ENCODE measurements around the gene ZNF236. TPM values are rescaled to one million over a fixed set of nuclear protein-coding genes. Genes with fewer than 3 reads are reported as not detected.

The ZNF236 gene
- total RNA-seq, 6 experiments from 2014 or later = 6.3 to 10.4 (median 8.1) TPM

DNA sequence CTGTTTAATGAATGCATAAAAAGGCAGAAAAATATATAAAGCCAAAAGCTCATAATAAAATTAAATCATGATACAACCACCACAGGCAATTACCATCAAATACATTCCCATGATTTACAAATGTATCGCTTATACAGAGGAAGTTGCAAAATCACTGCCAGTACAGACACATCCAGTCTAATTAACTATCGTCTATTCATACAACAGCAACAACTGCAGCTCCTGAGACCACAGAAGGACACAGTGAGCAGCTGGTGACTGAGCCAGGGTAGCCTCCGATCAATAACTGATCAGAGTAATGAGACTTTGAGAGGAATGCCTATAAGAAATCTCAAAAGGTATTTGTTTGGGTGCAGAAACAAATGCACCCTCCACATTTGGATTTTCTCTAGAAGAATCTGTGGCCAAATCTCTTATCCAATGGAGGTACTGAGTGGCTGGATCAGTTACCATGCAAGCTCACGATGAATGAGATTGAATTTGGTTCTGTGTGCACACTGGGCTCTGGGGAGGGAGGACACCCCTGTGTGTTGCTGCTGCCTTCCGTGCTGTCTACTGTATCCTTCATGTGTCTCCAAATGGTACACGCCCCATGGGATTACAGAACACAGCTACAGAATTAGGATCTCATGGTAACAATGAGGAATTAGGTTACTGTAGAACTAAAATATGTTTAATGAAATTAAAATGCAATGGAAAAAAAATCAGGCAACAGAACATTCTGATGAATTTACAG is 190.6 kb downstream of the ZNF236 start:
- no peaks in the 10 kb centered on the region for H3K36me3 Mint-ChIP-seq (ENCODE audit: low read depth)
- H3K27me3 Mint-ChIP-seq (ENCODE audit: insufficient read depth) = peaks cover 15% of the 10 kb centered on the region
- TF ChIP-seq, protein P1, sequence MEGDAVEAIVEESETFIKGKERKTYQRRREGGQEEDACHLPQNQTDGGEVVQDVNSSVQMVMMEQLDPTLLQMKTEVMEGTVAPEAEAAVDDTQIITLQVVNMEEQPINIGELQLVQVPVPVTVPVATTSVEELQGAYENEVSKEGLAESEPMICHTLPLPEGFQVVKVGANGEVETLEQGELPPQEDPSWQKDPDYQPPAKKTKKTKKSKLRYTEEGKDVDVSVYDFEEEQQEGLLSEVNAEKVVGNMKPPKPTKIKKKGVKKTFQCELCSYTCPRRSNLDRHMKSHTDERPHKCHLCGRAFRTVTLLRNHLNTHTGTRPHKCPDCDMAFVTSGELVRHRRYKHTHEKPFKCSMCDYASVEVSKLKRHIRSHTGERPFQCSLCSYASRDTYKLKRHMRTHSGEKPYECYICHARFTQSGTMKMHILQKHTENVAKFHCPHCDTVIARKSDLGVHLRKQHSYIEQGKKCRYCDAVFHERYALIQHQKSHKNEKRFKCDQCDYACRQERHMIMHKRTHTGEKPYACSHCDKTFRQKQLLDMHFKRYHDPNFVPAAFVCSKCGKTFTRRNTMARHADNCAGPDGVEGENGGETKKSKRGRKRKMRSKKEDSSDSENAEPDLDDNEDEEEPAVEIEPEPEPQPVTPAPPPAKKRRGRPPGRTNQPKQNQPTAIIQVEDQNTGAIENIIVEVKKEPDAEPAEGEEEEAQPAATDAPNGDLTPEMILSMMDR (IDR thresholded peaks at IDR 0.05) = no peak
- H3K4me1 Mint-ChIP-seq (ENCODE audit: low read depth) = no peaks in the 10 kb centered on the region
- DNase-seq = no peak
- no peaks in the 10 kb centered on the region for H3K9me3 Mint-ChIP-seq
- H3K27ac Mint-ChIP-seq = no peak overlapping the region
- no peak overlapping the region for H3K4me3 Mint-ChIP-seq

- H3K27ac Mint-ChIP-seq = no peak overlapping the region
- no peak for DNase-seq
- no peaks in the 10 kb centered on the region for H3K4me1 Mint-ChIP-seq (ENCODE audit: low read depth)
- H3K9me3 Mint-ChIP-seq = no peaks in the 10 kb centered on the region
- peaks cover 15% of the 10 kb centered on the region for H3K27me3 Mint-ChIP-seq (ENCODE audit: insufficient read depth)
- H3K36me3 Mint-ChIP-seq (ENCODE audit: low read depth) = no peaks in the 10 kb centered on the region
- H3K4me3 Mint-ChIP-seq = no peak overlapping the region
- TF ChIP-seq, protein P1 (IDR thresholded peaks at IDR 0.05) = no peak
Observed at GRCh38 chr18:77013811-77014521, 191.6 kb downstream of the ZNF236 start.

GRCh38 chr18:77014538-77014937 is 192.2 kb downstream of the ZNF236 start:
- H3K27ac Mint-ChIP-seq = no peak overlapping the region
- peaks cover 18% of the 10 kb centered on the region for H3K27me3 Mint-ChIP-seq (ENCODE audit: insufficient read depth)
- H3K36me3 Mint-ChIP-seq (ENCODE audit: low read depth) = no peaks in the 10 kb centered on the region
- DNase-seq = no peak
- no peaks in the 10 kb centered on the region for H3K9me3 Mint-ChIP-seq
- H3K4me3 Mint-ChIP-seq = no peak overlapping the region
- H3K4me1 Mint-ChIP-seq (ENCODE audit: low read depth) = no peaks in the 10 kb centered on the region
- TF ChIP-seq, protein P1 (IDR thresholded peaks at IDR 0.05) = no peak

DNA sequence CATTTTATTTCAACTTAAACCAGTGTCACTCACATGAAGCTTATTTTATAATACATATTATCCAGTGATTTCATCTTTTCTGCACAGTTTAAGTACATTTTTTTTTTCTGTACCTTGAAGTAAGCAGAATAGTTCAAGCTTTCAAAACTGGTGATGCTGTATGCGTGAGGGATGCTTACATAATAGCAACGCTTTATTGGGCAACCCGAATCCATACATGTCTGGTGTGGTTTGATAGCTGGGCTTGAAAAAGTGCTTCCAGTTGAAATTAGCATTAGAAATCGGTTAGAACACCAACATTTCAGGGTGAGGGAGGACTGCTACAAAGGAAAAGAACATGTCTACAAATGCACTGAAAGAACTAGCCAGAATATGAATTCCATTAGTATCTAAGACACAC is 192.8 kb downstream of the ZNF236 start:
- TF ChIP-seq, protein P1 (IDR thresholded peaks at IDR 0.05) = no peak
- DNase-seq = no peak
- Mint-ChIP-seq H3K36me3 (ENCODE audit: low read depth) (no peaks in the 10 kb centered on the region), H3K27ac (no peak overlapping the region), H3K4me3 (no peak overlapping the region), H3K27me3 (ENCODE audit: insufficient read depth) (peaks cover 22% of the 10 kb centered on the region), H3K4me1 (ENCODE audit: low read depth) (no peaks in the 10 kb centered on the region), H3K9me3 (no peaks in the 10 kb centered on the region)

DNA sequence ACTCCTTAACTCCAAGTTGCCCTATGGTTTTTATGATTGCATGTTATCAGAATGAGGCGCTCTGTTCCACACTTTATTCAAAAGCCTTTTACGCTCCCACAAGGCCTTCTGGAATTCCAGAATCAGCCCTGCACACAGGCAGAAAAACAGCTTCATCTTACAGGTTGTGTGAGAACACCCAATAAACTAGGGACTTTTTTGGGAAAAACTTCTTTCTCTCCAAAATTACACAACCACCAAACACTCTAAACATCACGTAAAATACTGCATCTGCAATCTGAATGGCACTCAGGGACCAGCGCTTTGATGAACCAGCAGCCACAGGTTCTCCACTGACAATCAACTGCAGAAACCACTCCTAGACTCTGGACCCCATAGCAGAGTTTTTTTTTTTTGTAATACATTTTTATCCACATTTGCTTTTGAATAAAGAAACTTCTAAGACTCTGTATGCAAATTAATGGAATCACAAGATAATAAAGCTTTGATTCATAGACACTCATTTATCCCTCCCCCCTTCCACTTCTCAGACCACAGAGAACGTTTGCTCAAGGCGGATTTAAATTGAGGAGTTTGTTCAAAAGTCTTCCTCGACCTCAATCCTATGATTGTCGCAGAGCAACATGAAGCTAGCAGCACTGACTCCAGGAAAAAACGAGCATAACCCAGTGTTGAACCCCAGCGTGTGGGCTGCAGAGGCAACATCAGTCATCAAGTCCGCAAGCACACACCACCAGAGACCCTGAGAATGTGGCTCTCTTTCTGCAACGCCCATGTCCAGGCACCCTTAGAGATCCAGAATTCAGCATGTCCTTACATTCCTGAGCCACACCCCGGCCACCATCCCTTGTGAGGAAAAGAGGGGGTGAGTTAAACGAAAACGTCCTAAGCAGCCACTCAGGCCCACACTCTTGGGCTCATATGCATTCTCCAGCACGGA is 193.7 kb downstream of the ZNF236 start:
- no peak overlapping the region for H3K27ac Mint-ChIP-seq
- no peaks in the 10 kb centered on the region for H3K9me3 Mint-ChIP-seq
- peaks cover 24% of the 10 kb centered on the region for H3K27me3 Mint-ChIP-seq (ENCODE audit: insufficient read depth)
- H3K4me3 Mint-ChIP-seq = no peak overlapping the region
- H3K36me3 Mint-ChIP-seq (ENCODE audit: low read depth) = no peaks in the 10 kb centered on the region
- no peak for DNase-seq
- TF ChIP-seq, protein P1 (IDR thresholded peaks at IDR 0.05) = no peak
- H3K4me1 Mint-ChIP-seq (ENCODE audit: low read depth) = no peaks in the 10 kb centered on the region
